ENCODE results near the gene CSF1. TPM values are rescaled to one million over a fixed set of nuclear protein-coding genes. Genes with fewer than 3 reads are reported as not detected.

CSF1 gene
- total and polyA plus RNA-seq, 2 experiments from 2014 or later: 9.1 to 19.1 TPM

GRCh38 chr1:109906839-109907180 is 3.8 kb upstream of the CSF1 start:
- no peak overlapping the region for H3K4me2 ChIP-seq
- H3K9me3 ChIP-seq (ENCODE audit: low read depth): no peaks in the 10 kb centered on the region
- WGBS (ENCODE audit: low lambda C conversion rate, missing lambda C conversion rate): 67% methylated on average over 4 of the region's 4 CpGs
- TF ChIP-seq, protein P1, sequence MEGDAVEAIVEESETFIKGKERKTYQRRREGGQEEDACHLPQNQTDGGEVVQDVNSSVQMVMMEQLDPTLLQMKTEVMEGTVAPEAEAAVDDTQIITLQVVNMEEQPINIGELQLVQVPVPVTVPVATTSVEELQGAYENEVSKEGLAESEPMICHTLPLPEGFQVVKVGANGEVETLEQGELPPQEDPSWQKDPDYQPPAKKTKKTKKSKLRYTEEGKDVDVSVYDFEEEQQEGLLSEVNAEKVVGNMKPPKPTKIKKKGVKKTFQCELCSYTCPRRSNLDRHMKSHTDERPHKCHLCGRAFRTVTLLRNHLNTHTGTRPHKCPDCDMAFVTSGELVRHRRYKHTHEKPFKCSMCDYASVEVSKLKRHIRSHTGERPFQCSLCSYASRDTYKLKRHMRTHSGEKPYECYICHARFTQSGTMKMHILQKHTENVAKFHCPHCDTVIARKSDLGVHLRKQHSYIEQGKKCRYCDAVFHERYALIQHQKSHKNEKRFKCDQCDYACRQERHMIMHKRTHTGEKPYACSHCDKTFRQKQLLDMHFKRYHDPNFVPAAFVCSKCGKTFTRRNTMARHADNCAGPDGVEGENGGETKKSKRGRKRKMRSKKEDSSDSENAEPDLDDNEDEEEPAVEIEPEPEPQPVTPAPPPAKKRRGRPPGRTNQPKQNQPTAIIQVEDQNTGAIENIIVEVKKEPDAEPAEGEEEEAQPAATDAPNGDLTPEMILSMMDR (IDR thresholded peaks at IDR 0.05; ENCODE audit: poor library complexity): no peak
- TF ChIP-seq EZH2 (IDR thresholded peaks at IDR 0.05; ENCODE audit: borderline replicate concordance) (no peak), EZH2phosphoT487 (IDR thresholded peaks at IDR 0.05; ENCODE audit: low read depth, severe bottlenecking, unreplicated experiment) (no peak)
- H3K4me3 ChIP-seq: no peak overlapping the region
- H3K36me3 ChIP-seq (replicated peaks; ENCODE audit: insufficient read depth, low read depth): no peaks in the 10 kb centered on the region
- H3K79me2 ChIP-seq: peaks cover 9% of the 10 kb centered on the region
- H3K27me3 ChIP-seq: peaks cover 3% of the 10 kb centered on the region
- DNase-seq (ENCODE audit: low spot score): no peak
- H2AFZ ChIP-seq: no peak overlapping the region
- H3K4me1 ChIP-seq (ENCODE audit: insufficient read depth): peaks cover 12% of the 10 kb centered on the region
- no peaks in the 10 kb centered on the region for H4K20me1 ChIP-seq (ENCODE audit: insufficient read depth, poor library complexity, severe bottlenecking)
- H3K9me2 ChIP-seq (replicated peaks; ENCODE audit: insufficient read depth): no peaks in the 10 kb centered on the region
- H3K27ac ChIP-seq: no peak overlapping the region

GRCh38 chr1:109907190-109907774 is 3.4 kb upstream of the CSF1 start:
- 95% methylated on average over 1 of the region's 1 CpG for WGBS (ENCODE audit: low lambda C conversion rate, missing lambda C conversion rate)
- Histone ChIP-seq H3K4me1 (ENCODE audit: insufficient read depth) (peaks cover 17% of the 10 kb centered on the region), H3K27ac (no peak overlapping the region)

DNA sequence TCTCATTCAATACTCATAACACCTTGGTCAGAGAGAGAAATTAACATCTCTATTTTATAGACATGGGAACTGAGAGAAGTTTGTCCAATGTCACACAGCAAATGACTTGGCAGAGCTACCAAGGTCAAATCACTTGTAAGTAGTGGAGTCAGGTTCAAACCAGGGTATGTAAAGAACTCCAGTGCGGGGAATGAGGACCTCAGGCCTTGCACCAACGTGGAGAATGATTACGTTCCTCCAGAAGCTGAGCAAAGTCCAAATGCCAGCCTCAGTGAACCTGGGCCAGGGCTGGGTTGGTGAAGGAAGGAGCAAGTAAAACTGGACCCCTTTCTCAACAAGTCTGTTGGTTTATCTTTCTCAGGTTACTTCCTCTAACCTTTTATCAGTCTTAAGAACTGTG is 1.8 kb upstream of the CSF1 start:
- TF ChIP-seq EZH2phosphoT487 (IDR thresholded peaks at IDR 0.05; ENCODE audit: low read depth, severe bottlenecking, unreplicated experiment): no peak
- TF ChIP-seq, protein P1 (IDR thresholded peaks at IDR 0.05; ENCODE audit: poor library complexity): no peak
- TF ChIP-seq EZH2 (IDR thresholded peaks at IDR 0.05; ENCODE audit: borderline replicate concordance): no peak
- Histone ChIP-seq H3K9me2 (replicated peaks; ENCODE audit: insufficient read depth) (no peaks in the 10 kb centered on the region), H4K20me1 (ENCODE audit: insufficient read depth, poor library complexity, severe bottlenecking) (no peaks in the 10 kb centered on the region), H3K9me3 (ENCODE audit: low read depth) (no peaks in the 10 kb centered on the region), H3K27ac (no peak overlapping the region), H3K36me3 (replicated peaks; ENCODE audit: insufficient read depth, low read depth) (no peaks in the 10 kb centered on the region), H3K4me3 (no peak overlapping the region), H3K79me2 (peaks cover 23% of the 10 kb centered on the region), H3K4me1 (ENCODE audit: insufficient read depth) (peaks cover 24% of the 10 kb centered on the region), H3K4me2 (no peak overlapping the region), H2AFZ (no peak overlapping the region), H3K27me3 (peaks cover 3% of the 10 kb centered on the region)
- no peak for DNase-seq (ENCODE audit: low spot score)
- 79% methylated on average over 3 of the region's 3 CpGs for WGBS (ENCODE audit: low lambda C conversion rate, missing lambda C conversion rate)

More at GRCh38 chr1:109907190-109907774, 3.4 kb upstream of the CSF1 start:
- H3K79me2 ChIP-seq: peaks cover 14% of the 10 kb centered on the region
- no peak overlapping the region for H2AFZ ChIP-seq
- H3K36me3 ChIP-seq (replicated peaks; ENCODE audit: insufficient read depth, low read depth): no peaks in the 10 kb centered on the region
- H3K9me2 ChIP-seq (replicated peaks; ENCODE audit: insufficient read depth): no peaks in the 10 kb centered on the region
- no peaks in the 10 kb centered on the region for H3K9me3 ChIP-seq (ENCODE audit: low read depth)
- DNase-seq (ENCODE audit: low spot score): no peak
- peaks cover 3% of the 10 kb centered on the region for H3K27me3 ChIP-seq
- H3K4me3 ChIP-seq: no peak overlapping the region
- no peak for TF ChIP-seq EZH2 (IDR thresholded peaks at IDR 0.05; ENCODE audit: borderline replicate concordance)
- TF ChIP-seq EZH2phosphoT487 (IDR thresholded peaks at IDR 0.05; ENCODE audit: low read depth, severe bottlenecking, unreplicated experiment): no peak
- TF ChIP-seq, protein P1 (IDR thresholded peaks at IDR 0.05; ENCODE audit: poor library complexity): no peak
- H3K4me2 ChIP-seq: no peak overlapping the region
- H4K20me1 ChIP-seq (ENCODE audit: insufficient read depth, poor library complexity, severe bottlenecking): no peaks in the 10 kb centered on the region
